GM18909 (cell line): ENCODE results near the gene NKX2-1.

Source experiments
- ATAC-seq: cut with Tn5 transposase; IDR thresholded peaks from one replicate; pipeline ENCODE4 v1.9.1; 2021; ENCODE audit warnings: mild to moderate bottlenecking; ENCODE audit not compliant: unreplicated experiment, poor library complexity

NKX2-1 gene

GRCh38 chr14:36518031-36518585, 1.9 kb downstream of the NKX2-1 start:
- no peak for ATAC-seq

DNA sequence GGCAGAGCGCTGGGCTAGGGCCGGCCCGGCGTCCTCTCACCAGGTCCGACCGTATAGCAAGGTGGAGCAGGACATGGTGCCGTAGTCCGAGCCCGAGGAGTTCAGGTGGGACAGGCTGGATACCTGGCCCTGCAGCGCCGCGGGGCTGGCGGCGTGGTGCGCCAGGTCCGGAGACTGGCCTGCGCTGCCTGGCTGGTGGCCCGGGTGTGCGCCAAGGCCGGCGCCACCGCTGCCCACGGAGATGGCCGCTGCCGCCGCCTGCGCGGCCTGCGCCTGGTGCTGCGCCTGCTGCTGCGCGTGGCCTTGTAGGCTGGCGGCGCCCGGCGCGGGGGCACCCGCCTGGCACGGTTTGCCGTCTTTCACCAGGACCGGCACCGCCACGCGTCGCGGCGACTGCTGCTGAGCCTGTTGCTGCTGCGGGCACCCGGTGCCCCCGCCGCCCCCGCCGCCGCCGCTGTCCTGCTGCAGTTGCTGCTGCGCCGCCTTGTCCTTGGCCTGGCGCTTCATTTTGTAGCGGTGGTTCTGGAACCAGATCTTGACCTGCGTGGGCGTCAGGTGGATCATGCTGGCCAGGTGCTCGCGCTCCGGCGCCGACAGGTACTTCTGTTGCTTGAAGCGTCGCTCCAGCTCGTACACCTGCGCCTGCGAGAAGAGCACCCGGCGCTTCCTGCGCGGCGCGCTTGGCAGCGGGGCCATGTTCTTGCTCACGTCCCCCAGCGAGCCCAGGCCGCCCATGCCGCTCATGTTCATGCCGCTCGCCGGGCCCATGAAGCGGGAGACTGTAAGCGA, 2.6 kb downstream of the NKX2-1 start:
- ATAC-seq: no peak

DNA sequence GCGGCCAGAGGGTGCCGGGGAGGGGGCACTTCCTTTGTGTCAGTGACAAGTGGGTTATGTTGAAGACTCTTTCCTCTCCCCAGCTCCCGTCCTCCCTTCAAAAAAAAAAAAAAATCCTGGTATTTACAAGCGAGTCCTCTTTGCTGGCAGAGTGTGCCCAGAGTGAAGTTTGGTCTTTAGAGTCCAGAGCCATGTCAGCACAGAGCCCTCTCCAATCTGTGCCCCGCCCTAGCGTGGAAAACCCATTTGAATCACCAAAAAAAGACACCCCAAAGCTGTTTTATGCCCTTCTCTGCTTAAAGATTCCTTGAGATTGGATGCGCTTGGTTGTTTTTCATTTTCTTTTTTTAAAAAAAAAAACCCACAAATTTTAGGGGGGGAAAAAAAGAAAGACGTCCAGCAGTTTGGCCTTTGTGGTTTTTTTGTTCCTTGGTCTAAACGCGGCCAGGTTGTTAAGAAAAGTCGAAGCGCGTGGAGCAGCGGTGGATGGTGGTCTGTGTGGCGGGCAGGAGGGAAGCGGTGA, 3.3 kb downstream of the NKX2-1 start:
- no peak for ATAC-seq

DNA sequence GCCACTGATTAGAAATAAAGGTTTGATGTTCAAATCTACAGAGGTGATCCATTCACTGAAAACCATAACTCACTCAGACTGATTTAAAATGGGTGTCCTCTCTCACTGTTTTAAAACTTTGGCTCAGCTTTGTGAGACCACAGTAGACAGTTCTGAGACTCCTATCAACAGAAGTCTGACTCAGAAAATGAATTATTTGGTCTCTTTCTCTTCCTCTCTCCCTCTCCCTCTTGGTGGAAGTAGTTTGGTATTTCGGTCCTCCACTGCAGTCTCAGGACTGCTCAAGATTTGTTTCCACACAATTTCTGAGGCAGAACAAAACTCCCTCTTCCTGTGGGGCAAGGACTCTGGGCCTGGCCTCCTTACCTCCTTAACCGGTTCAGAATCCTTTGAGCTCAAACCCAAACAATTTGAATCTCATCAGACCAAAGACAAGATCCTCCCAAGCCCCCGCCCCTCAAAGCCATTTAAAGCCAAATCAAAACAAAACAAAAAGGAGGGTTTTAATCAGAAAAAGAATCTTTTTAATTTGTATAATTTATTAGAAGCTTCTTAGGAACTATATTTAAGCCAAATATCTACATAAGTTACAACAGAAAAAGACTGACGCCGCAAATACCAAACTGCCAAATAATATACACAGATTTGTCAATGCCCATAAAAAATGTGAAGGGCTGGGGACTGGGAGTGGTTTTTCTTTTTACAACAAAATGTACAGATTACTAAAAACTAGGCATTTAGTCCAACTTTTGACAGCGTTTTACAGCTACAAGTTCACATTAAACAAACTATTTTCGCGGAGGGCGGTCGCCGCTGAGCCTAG, 3.9 kb downstream of the NKX2-1 start:
- ATAC-seq: no peak

DNA sequence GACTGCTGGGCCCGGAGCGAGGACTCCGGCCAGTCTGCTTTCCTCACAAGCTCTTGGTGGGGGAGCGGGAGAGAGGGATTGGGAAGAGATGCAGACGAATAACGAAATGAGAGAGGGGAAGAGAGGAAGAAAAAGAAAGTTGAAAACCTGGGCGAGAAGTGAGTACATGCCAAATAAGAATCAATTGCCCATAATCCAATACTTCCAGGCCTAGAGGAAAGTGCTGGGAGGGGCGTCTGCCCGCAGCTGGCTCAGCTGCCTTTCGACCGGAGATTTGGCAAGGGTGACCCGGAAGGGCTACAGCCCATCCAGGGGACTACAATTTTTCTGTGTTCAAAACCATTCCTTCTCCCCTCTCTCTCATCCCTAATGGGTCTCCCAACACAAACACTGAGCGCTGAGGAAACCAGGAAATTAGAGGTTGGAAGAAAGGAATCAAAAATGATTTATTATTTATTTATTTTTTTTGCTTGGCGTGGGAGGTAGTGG, 4.9 kb downstream of the NKX2-1 start:
- no peak for ATAC-seq

- no peak for ATAC-seq
Observed at GRCh38 chr14:36514278-36515104, 5.5 kb downstream of the NKX2-1 start.

DNA sequence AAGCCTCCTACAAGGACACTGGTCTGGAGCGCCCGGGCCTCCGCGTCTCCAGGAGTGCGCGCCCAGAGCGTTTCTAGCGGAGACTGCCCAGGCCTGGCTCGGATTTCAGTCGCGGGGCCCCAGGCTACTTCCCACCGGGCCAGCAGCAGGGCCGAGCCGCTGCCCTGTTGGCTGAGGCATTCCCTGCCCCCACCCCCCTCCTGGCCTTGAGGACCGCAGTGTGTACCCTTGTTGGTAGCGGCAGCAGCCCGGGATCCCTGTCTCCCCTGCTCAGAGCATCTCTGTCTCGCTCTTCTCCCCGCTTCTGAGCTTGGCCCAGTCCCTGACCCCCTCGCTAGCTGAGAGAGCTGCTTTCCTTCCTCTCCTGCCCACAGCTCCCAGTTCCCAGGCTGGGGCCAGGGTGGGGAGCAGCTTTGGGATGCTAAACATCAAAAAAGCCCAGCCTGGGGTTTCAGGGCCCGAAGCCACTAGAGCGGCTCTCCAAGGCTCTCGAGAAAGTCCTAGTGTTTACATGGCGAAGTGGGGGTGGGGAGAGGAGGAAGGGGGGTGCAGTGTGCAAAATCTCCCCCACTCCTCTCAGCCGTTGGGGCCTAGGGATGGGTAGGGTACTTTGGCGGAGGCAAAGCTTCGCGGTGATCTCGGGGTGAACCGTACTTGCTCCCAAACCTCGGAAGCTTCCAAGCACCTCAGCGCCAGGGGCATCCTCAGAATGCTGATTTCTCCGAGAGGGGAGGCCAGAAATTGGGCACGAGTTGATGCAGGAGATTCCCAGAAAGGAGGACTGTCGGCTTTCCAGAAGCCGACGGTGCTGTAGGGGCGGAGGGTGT, 6.4 kb downstream of the NKX2-1 start:
- no peak for ATAC-seq

DNA sequence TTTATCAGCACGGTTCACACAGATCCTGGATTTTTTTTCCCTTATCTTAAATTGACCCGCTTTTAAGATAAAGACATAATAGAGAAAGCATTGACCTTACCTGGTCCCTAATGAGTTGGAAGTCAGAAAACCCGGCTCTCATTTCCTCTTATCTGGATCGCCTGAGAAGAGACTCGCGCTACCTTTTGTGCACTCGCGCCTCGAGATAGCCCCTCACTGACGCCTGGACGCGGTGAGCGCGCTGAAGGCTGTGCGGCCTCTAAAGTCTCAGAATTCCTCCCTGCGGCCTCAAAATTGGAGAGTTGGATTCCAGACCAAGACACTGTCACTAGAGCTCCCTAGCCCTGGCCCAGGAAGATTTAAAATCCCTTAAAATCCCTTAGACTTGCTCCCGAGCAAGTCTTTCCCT, 7.0 kb downstream of the NKX2-1 start:
- no peak for ATAC-seq

- ATAC-seq: no peak
Observed at GRCh38 chr14:36512585-36513003, 7.4 kb downstream of the NKX2-1 start.

GRCh38 chr14:36511981-36512584, 7.9 kb downstream of the NKX2-1 start:
- no peak for ATAC-seq

DNA sequence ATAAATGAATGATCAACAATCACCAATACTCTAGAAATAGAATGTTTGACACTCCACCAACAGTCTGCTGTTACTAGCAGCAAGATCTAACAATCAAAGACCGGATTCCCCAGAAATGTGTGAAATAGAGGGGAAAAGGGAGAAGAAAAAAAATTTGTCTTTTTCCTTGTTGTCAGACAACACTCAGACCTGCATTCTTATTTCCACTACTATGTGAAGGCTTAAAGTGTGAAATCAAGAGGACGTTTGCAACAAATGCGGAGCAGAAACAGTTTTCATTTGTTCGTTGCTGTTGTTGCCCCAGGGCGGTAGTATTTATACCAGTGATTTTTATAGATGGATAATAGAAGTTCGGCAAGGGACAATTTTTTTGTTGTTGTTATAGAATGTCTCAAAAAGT, 9.2 kb downstream of the NKX2-1 start:
- no peak for ATAC-seq

GRCh38 chr14:36510078-36510799, 9.8 kb downstream of the NKX2-1 start:
- ATAC-seq: no peak

GRCh38 chr14:36509069-36509917, 10.7 kb downstream of the NKX2-1 start:
- no peak for ATAC-seq

DNA sequence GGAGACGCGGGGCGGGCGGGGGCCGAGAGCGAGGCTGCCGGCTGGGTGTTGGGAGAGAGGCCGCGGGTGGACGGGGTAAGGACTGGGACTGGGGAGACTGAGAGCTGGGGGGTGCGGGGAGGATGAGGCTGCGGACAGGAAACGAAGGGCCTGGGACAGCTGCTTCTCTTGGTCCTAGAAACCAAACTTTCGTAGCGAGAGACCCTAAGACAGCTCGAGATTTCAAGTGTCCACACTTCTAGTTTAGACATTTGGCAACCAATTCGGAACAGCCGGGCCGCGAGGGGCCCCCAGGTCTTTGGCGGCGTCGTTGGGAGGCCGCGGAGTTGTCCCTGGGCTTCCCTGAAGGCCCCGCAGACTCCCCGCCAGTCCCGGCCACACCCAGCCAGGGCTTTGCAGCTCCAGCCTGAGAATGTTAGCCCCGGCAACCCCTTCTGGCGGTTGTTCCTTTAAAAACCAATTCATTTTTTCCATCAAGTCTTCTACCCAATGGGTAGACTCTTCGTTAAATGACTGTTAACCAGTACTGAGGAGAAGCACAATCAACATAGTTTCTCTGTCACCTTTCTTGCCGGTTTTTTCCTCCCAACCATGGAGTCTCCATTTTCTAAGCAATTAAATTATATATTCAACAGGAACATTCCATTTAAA, 11.5 kb downstream of the NKX2-1 start:
- ATAC-seq: no peak

DNA sequence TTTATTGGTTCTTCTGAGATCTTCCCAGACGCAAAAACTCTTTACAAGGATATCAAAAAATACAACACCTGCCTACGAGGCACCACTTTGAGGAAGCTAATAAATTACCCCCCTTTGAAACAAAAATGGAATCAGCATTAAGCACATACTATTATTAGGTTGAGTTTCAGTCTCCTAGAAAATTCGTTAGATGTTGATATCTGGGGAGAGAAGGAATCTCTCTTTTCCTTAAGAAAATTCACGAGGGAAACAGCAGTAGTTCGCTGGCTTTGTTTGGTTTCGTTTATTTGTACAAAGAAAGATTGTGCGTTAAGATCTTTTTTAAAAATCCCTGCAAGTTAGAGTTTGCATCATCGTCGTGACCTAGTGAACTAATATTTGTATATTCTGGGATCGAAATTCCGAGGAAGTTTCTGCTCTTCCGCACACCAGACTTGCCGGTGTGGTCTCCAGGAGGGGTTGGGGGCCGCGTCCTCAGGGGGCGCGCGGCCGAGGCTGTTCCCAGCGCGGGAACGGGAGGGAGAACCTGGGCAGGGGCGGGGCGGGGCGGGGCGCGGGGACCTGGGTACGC, 12.1 kb downstream of the NKX2-1 start:
- no peak for ATAC-seq
